GM19023 (cell line): ENCODE measurements around the gene PRDX6.
"Not testable (repeated sequence)": the region's sequence is repeated elsewhere in the genome, so short reads cannot be mapped to it uniquely, and the experiment has no call there.

Experiments used
- ATAC-seq: cut with Tn5 transposase; IDR thresholded peaks from one replicate; pipeline ENCODE4 v1.9.1; 2021; ENCODE audit warnings: mild to moderate bottlenecking, moderate library complexity; ENCODE audit not compliant: unreplicated experiment

Gene PRDX6

GRCh38 chr1:173477286-173478093, at the start of gene PRDX6:
PRDX6 (plus strand) TSS chr1:173477335; CDS start chr1:173477398, 63 bp downstream.
- ATAC-seq: peak; percentile 58

GRCh38 chr1:173429471-173430402, 47.4 kb upstream of the PRDX6 start:
- peak; percentile 66 for ATAC-seq

- no peak for ATAC-seq
Measured at GRCh38 chr1:173430677-173431303, 46.3 kb upstream of the PRDX6 start.

GRCh38 chr1:173431304-173432045, 45.7 kb upstream of the PRDX6 start:
- ATAC-seq: peak; percentile 54

- no peak for ATAC-seq
Measured at GRCh38 chr1:173432331-173432730, 44.8 kb upstream of the PRDX6 start.

GRCh38 chr1:173433751-173434326, 43.3 kb upstream of the PRDX6 start:
- ATAC-seq: no peak

GRCh38 chr1:173436841-173437428, 40.2 kb upstream of the PRDX6 start:
- ATAC-seq: no peak

- no peak for ATAC-seq
Measured at GRCh38 chr1:173438675-173439074, 38.5 kb upstream of the PRDX6 start.

GRCh38 chr1:173440430-173440829, 36.7 kb upstream of the PRDX6 start:
- ATAC-seq: no peak

GRCh38 chr1:173444757-173445156, 32.4 kb upstream of the PRDX6 start:
- no peak for ATAC-seq

- no peak for ATAC-seq
Measured at GRCh38 chr1:173445164-173445563, 32.0 kb upstream of the PRDX6 start.

GRCh38 chr1:173445656-173446055, 31.5 kb upstream of the PRDX6 start:
- no peak for ATAC-seq

- ATAC-seq: no peak
Measured at GRCh38 chr1:173447224-173447623, 29.9 kb upstream of the PRDX6 start.

GRCh38 chr1:173448945-173449344, 28.2 kb upstream of the PRDX6 start:
- ATAC-seq: no peak

GRCh38 chr1:173451981-173452380, 25.2 kb upstream of the PRDX6 start:
- ATAC-seq: no peak

- ATAC-seq: no peak
Measured at GRCh38 chr1:173453982-173454381, 23.2 kb upstream of the PRDX6 start.

GRCh38 chr1:173454966-173455524, 22.1 kb upstream of the PRDX6 start:
- no peak for ATAC-seq

- ATAC-seq: no peak
Measured at GRCh38 chr1:173459885-173460284, 17.2 kb upstream of the PRDX6 start.

GRCh38 chr1:173462666-173463065, 14.5 kb upstream of the PRDX6 start:
- ATAC-seq: not testable (repeated sequence)
